ENCODE results near the gene CHDH. TPM values are rescaled to one million over a fixed set of nuclear protein-coding genes. Genes with fewer than 3 reads are reported as not detected.

Gene CHDH
- total RNA-seq, 2 experiments from 2014 or later: 0.31 to 0.60 TPM

DNA sequence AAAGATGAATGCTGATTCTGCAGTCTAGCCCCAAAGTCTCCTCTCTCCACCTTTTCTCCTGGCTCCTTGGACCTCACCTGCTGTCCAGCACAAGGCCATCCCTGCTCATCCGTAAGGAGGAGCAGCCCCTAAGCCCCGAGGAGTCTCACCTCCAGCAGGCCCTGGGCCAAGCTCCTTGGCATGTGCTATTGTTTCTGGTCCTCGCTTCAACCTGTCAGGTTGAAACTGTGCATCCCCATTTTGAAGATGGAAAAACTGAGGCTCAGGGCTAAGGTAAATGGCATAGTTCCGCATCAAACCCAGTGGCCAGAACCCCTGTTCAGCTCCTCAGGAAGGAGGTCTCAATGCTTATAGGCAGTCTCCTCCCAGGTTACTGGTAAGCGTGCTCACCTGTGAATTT is 26.1 kb downstream of the CHDH start:
- Mint-ChIP-seq H3K4me3 (no peak overlapping the region), H3K9me3 (no peaks in the 10 kb centered on the region), H3K36me3 (ENCODE audit: low read depth) (no peaks in the 10 kb centered on the region), H3K4me1 (ENCODE audit: low read depth) (no peaks in the 10 kb centered on the region), H3K27ac (no peak overlapping the region), H3K27me3 (no peaks in the 10 kb centered on the region)
- TF ChIP-seq, protein P1, sequence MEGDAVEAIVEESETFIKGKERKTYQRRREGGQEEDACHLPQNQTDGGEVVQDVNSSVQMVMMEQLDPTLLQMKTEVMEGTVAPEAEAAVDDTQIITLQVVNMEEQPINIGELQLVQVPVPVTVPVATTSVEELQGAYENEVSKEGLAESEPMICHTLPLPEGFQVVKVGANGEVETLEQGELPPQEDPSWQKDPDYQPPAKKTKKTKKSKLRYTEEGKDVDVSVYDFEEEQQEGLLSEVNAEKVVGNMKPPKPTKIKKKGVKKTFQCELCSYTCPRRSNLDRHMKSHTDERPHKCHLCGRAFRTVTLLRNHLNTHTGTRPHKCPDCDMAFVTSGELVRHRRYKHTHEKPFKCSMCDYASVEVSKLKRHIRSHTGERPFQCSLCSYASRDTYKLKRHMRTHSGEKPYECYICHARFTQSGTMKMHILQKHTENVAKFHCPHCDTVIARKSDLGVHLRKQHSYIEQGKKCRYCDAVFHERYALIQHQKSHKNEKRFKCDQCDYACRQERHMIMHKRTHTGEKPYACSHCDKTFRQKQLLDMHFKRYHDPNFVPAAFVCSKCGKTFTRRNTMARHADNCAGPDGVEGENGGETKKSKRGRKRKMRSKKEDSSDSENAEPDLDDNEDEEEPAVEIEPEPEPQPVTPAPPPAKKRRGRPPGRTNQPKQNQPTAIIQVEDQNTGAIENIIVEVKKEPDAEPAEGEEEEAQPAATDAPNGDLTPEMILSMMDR (IDR thresholded peaks at IDR 0.05): no peak
- H3K4me1 ChIP-seq (ENCODE audit: insufficient read depth, low read length): peaks cover 5% of the 10 kb centered on the region
- no peaks in the 10 kb centered on the region for H3K36me3 ChIP-seq (ENCODE audit: insufficient read depth, low read length)
- ATAC-seq (ENCODE audit: poor library complexity): no peak
- intact Hi-C loops (cut with DNase I, micrococcal nuclease): no loop called here
- no peaks in the 10 kb centered on the region for H3K27me3 ChIP-seq (ENCODE audit: control insufficient read depth in 1 of 2, insufficient read depth in 2 of 2, low read length in 2 of 2)
- ChIA-PET CTCF (no interaction called here), POLR2A (no interaction called here)
- no peaks in the 10 kb centered on the region for H3K9me3 ChIP-seq (ENCODE audit: control insufficient read depth in 1 of 2, insufficient read depth in 1 of 2, low read length in 2 of 2)
- no peak for DNase-seq
- H3K4me3 ChIP-seq (ENCODE audit: low read length): no peak overlapping the region
- H3K27ac ChIP-seq (ENCODE audit: low read depth in 1 of 2, low read length in 2 of 2): no peak overlapping the region

- Histone ChIP-seq H3K4me3 (ENCODE audit: low read length) (no peak overlapping the region), H3K9me3 (ENCODE audit: control insufficient read depth in 1 of 2, insufficient read depth in 1 of 2, low read length in 2 of 2) (no peaks in the 10 kb centered on the region), H3K27ac (ENCODE audit: low read depth in 1 of 2, low read length in 2 of 2) (no peak overlapping the region), H3K27me3 (ENCODE audit: control insufficient read depth in 1 of 2, insufficient read depth in 2 of 2, low read length in 2 of 2) (no peaks in the 10 kb centered on the region), H3K36me3 (ENCODE audit: insufficient read depth, low read length) (no peaks in the 10 kb centered on the region), H3K4me1 (ENCODE audit: insufficient read depth, low read length) (peaks cover 5% of the 10 kb centered on the region)
- no peaks in the 10 kb centered on the region for H3K27me3 Mint-ChIP-seq
- no peaks in the 10 kb centered on the region for H3K36me3 Mint-ChIP-seq (ENCODE audit: low read depth)
- H3K9me3 Mint-ChIP-seq: no peaks in the 10 kb centered on the region
- DNase-seq (no peak), ATAC-seq (ENCODE audit: poor library complexity) (no peak)
- intact Hi-C loops (cut with DNase I, micrococcal nuclease): no loop called here
- ChIA-PET POLR2A (no interaction called here), CTCF (no interaction called here)
- no peak overlapping the region for H3K27ac Mint-ChIP-seq
- no peak overlapping the region for H3K4me3 Mint-ChIP-seq
- TF ChIP-seq, protein P1 (IDR thresholded peaks at IDR 0.05): no peak
- no peaks in the 10 kb centered on the region for H3K4me1 Mint-ChIP-seq (ENCODE audit: low read depth)
Measured at GRCh38 chr3:53819163-53819868, 26.9 kb downstream of the CHDH start.

DNA sequence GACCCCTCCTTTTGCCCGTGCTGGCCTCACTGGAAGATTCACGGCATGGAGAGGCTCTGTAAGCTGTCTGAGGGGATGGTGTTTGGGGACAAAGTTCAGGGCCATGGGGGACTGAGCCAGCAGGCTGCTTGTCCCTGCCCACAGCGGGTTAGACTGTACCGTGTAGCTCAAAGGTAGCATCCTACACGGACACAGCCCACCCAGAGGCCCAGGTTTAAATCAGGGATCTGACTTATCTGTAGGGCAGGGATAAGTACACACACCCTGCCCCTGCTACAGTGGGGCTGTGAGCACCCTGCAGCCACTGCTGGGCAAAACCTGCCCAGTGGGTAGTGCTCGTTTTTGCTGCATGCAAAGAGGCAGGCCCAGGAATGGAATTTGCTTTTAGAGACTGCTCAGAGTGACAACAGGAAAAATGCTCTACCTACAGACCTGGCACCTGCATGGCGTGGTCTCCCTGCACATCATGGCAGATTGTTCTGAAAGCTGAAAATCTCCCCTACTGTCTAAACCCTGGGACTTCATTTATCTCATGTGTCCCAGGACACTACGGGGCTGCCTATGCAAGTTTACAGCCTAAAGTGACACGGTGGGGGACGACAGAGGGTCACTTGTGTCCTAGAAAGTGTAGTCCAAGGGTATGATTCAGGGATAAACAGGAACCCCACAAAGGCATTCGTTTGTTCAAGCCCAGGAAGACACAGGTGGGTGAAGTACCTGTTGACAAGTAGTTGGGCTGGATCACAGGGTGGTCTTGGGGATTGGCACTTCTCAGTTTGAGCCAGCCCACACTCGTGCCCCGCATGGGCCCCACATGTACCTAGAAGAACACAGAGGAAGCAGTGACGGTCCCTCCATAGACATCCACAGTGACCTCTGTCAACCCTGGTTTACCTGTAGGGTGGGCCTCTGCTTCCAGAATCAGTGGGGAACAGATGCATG is 27.7 kb downstream of the CHDH start:
- Mint-ChIP-seq H3K36me3 (ENCODE audit: low read depth) (no peaks in the 10 kb centered on the region), H3K4me1 (ENCODE audit: low read depth) (no peaks in the 10 kb centered on the region), H3K27me3 (no peaks in the 10 kb centered on the region), H3K4me3 (no peak overlapping the region), H3K27ac (no peak overlapping the region), H3K9me3 (no peaks in the 10 kb centered on the region)
- ChIA-PET POLR2A (no interaction called here), CTCF (no interaction called here)
- H3K27ac ChIP-seq (ENCODE audit: low read depth in 1 of 2, low read length in 2 of 2): no peak overlapping the region
- no peaks in the 10 kb centered on the region for H3K27me3 ChIP-seq (ENCODE audit: control insufficient read depth in 1 of 2, insufficient read depth in 2 of 2, low read length in 2 of 2)
- TF ChIP-seq, protein P1 (IDR thresholded peaks at IDR 0.05): no peak
- no peak for DNase-seq
- ATAC-seq (ENCODE audit: poor library complexity): no peak
- no peaks in the 10 kb centered on the region for H3K9me3 ChIP-seq (ENCODE audit: control insufficient read depth in 1 of 2, insufficient read depth in 1 of 2, low read length in 2 of 2)
- no peaks in the 10 kb centered on the region for H3K36me3 ChIP-seq (ENCODE audit: insufficient read depth, low read length)
- intact Hi-C loops (cut with DNase I, micrococcal nuclease): no loop called here
- peaks cover 5% of the 10 kb centered on the region for H3K4me1 ChIP-seq (ENCODE audit: insufficient read depth, low read length)
- H3K4me3 ChIP-seq (ENCODE audit: low read length): no peak overlapping the region

All from CD4-positive, alpha-beta T cell (primary cell).